Measurements from ENCODE around the gene PAGR1. TPM values are rescaled to one million over a fixed set of nuclear protein-coding genes. Genes with fewer than 3 reads are reported as not detected.

PAGR1 gene
- total RNA-seq, 1 donor = 20.7 TPM

GRCh38 chr16:29842732-29843346 is 26.9 kb downstream of the PAGR1 start:
- TF ChIP-seq CTCF (IDR thresholded peaks at IDR 0.05; ENCODE audit: insufficient read depth, low read depth, low read length) = no peak
- no peak overlapping the region for H3K4me3 ChIP-seq (ENCODE audit: low read depth, low read length)
- DNase-seq (ENCODE audit: low read depth) = no peak

GRCh38 chr16:29843931-29844330 is 28.0 kb downstream of the PAGR1 start:
- H3K4me3 ChIP-seq (ENCODE audit: low read depth, low read length) = no peak overlapping the region
- TF ChIP-seq CTCF (IDR thresholded peaks at IDR 0.05; ENCODE audit: insufficient read depth, low read depth, low read length) = no peak
- no peak for DNase-seq (ENCODE audit: low read depth)

- H3K4me3 ChIP-seq (ENCODE audit: low read depth, low read length) = no peak overlapping the region
- peak; percentile 48 for DNase-seq (ENCODE audit: low read depth)
- TF ChIP-seq CTCF (IDR thresholded peaks at IDR 0.05; ENCODE audit: insufficient read depth, low read depth, low read length) = no peak
Measured at GRCh38 chr16:29844575-29845331, 28.8 kb downstream of the PAGR1 start.

- no peak for DNase-seq (ENCODE audit: low read depth)
- no peak overlapping the region for H3K4me3 ChIP-seq (ENCODE audit: low read depth, low read length)
- TF ChIP-seq CTCF (IDR thresholded peaks at IDR 0.05; ENCODE audit: insufficient read depth, low read depth, low read length) = no peak
Measured at GRCh38 chr16:29845656-29846055, 29.7 kb downstream of the PAGR1 start.

GRCh38 chr16:29848420-29849297 is 32.7 kb downstream of the PAGR1 start:
- no peak overlapping the region for H3K4me3 ChIP-seq (ENCODE audit: low read depth, low read length)
- peak; percentile 97 for TF ChIP-seq CTCF (IDR thresholded peaks at IDR 0.05; ENCODE audit: insufficient read depth, low read depth, low read length)
- peak; percentile 67 for DNase-seq (ENCODE audit: low read depth)

GRCh38 chr16:29849505-29849904 is 33.6 kb downstream of the PAGR1 start:
- DNase-seq (ENCODE audit: low read depth) = no peak
- TF ChIP-seq CTCF (IDR thresholded peaks at IDR 0.05; ENCODE audit: insufficient read depth, low read depth, low read length) = no peak
- no peak overlapping the region for H3K4me3 ChIP-seq (ENCODE audit: low read depth, low read length)
